GM12873 (cell line): ENCODE results near the gene ZNF212.
A peak's percentile ranks its signal among the peaks of the same experiment; 100 is the strongest.

Experiments used
- TF ChIP-seq, protein P1 (sequence below): IDR thresholded peaks from 2 replicates; pipeline ENCODE4 v1.5.1; 2012; ENCODE audit warnings: low read depth, mild to moderate bottlenecking, moderate library complexity, low read length, control low read depth; ENCODE audit not compliant: insufficient read depth; ENCODE audit errors: missing control alignments

Gene ZNF212

DNA sequence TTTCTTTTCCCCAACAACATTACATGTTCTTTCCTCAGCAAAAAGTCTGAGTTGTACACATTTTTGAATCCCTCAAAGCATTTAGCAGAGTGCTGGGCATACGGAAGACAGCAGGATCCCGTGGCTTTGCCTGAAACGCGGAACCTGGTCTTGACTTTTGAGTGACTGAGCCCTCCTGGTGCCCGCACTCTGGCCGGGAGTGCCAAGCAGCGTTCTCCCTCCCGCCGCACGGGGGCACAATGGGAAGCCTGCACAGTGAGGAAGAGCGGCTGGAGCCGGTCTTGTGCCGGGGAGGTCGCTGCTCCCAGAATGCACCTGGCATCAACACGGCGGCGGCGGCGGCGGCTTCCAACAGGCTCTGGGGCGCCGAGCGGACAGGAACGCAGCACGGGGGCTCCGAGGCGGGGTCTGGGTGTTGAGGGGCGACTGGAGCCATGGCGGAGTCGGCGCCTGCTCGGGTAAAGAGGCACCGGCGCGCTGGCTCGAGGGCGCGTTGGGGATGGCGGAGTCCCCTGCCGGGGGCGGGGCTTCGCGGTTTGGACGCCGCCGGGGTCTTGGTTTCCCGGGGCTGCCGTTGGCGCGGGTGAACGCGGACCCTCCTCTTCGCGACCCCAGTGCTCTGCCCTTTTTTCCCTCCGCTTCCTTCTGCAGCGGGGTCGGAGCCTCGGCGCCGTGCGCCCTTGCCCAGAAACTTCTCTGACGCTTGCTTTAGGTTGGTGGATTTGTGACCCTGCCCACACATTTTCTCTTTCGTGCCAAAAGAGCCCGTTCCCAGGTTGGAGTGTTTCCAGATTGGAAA, at the start of gene ZNF212:
Gene ZNF212, plus strand, starts transcription at position 307 of the 799 bp plus-strand sequence. Its CDS starts 128 bp downstream, at position 435.
- TF ChIP-seq, protein P1, sequence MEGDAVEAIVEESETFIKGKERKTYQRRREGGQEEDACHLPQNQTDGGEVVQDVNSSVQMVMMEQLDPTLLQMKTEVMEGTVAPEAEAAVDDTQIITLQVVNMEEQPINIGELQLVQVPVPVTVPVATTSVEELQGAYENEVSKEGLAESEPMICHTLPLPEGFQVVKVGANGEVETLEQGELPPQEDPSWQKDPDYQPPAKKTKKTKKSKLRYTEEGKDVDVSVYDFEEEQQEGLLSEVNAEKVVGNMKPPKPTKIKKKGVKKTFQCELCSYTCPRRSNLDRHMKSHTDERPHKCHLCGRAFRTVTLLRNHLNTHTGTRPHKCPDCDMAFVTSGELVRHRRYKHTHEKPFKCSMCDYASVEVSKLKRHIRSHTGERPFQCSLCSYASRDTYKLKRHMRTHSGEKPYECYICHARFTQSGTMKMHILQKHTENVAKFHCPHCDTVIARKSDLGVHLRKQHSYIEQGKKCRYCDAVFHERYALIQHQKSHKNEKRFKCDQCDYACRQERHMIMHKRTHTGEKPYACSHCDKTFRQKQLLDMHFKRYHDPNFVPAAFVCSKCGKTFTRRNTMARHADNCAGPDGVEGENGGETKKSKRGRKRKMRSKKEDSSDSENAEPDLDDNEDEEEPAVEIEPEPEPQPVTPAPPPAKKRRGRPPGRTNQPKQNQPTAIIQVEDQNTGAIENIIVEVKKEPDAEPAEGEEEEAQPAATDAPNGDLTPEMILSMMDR = peak; percentile 80

DNA sequence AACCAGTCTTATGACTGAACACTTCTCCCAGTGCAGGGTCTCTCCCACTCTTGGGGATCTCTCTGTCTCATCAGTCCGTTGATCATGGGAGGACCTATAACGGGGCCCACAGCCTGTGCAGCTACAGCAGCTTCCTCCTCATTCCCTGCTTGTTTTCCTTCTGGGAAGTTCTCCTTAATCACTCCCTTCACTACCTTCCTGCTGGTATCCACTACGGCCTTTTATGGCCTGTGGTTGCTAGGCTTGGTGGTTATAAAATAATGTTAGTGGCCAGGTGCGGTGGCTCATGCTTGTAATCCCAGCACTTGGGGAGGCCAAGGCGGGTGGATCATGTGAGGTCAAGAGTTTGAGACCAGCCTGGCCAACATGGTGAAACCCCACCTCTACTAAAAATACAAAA, 47.6 kb upstream of the ZNF212 start:
- TF ChIP-seq, protein P1 = no peak

DNA sequence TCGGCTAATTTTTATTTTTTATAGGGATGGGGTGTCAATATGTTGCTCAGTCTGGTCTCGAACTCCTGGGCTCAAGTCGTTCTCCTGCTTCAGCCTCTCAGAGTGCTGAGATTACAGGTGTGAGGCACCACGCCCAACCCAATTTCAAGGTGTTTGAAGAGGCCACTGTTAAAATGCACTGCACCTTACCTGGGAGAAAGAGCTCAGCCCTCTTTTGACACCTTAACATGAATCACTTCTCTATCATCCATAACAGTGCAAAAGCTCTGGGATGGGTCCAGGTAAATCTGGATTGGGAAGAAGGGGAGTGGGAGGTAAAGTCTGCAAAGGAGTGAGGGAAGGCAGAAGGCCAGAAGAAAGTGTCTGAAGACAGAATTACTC, 44.7 kb upstream of the ZNF212 start:
- TF ChIP-seq, protein P1 = no peak

DNA sequence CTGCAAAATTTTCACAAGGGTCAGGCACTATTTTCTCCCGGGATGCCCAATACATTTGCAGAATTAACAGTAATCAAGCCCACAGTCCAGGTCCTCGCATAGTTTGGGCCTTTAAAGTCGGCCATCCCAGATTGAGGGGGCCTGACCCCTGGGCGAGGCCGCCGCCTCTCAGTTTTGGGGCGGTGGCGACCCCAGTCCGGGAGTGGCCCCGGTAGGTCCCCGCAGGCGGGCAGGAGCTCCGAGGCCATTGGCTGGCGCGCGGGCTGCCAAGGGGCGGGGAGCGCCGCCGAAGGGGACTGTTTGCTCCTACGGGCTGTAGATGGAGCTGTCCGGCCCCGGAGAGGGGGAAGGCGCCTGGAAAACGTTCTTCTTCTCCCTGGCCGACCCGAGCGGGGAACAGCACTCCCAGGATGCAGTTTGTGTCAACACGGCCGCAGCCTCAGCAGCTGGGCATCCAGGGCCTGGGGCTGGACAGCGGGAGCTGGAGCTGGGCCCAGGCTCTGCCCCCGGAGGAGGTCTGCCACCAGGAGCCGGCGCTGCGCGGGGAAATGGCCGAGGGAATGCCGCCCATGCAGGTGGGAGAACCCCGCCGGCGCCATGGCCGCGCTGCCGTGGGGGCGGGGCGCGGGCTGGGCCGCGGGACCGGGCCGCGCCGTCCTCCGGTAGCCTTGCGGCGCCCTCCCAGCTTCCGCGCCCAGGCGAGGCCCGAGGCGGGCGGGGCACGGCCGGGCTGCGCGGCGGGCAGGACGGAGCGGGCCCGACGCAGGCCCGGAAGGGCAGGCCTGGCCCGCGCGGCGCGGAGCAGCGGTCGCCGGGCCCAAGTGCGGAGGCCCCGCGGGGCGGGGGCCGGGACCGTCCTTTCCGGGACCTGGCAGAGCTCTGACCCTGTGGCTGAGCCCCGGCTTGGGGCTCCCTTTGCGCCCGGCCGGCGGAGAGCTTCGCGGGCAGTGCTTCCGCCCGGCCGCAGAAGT, 44.0 kb upstream of the ZNF212 start, which contains the start of gene ZNF282:
Gene ZNF282, plus strand, starts transcription at position 367 of the 971 bp plus-strand sequence. Its CDS starts 44 bp downstream, at position 411.
- TF ChIP-seq, protein P1 = peak; percentile 67

DNA sequence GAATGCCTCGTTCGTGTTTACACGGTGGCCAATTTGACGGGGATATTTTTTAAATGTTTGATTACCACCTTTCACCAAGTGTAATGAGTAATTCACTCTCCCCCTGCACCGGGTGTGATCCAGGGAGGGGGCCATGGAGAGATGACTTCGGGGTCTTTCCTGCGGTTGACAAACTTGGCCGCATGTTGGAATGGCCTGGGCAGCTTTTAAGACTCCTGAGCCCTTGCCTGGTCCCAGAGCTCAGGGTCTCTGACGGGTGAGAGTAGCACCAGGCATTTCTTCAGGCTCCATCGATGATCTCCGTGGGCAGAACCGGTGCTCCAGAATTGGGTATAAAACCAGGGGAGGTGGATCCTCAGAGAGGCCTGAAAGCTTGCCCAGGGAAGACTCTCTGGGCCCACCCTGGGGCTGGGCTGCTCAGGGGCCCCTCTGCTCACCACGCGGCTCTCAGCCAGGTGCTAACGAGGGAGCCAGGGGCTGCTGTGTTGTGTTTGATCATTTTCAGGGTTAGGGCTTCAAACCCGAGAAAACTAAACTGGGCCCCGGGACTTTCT, 43.2 kb upstream of the ZNF212 start:
- TF ChIP-seq, protein P1 = no peak

DNA sequence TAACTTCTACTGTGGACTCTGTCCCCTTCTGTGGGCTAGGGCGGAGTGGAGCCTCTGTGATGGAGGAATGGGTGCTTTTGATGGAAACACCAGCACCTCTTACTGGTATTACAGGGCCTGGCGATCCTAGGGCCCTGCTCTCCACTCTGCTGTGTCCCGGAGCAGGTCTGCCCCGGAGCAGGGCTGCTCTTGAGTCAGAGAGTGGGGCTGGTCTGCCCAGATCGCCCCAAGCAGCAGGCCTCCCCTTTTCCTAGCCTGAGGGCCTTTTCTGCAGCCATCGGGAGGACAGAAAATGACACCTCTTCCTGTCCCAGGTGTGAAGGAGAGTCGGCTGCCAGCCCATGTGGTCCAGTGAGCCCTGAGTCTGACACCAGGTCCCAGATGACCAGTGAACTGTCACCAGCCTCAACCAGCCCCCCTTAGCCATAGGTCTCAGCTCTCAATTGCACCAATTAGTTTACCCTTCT, 42.7 kb upstream of the ZNF212 start:
- TF ChIP-seq, protein P1 = no peak

DNA sequence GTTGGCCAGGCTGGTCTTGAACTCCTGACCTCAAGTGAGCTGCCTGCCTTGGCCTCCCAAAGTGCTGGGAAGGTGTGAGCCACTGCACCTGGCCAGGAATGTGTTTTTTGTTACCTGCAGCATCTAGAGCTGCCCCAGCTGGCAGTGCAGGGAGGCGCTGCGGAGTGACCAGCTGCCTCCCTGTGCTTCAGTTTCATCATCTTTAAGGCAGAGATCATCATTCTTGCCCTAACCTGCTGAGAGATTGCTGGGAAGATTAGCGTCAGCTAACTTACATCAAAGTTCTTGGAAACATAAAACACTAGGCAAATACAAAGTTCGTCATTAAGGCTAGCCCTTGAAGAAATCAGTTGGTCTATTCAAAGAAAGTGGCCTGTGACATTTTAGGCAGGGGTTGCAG, 41.8 kb upstream of the ZNF212 start:
- TF ChIP-seq, protein P1 = no peak
